ENCODE results near the gene USP37.

The USP37 gene

DNA sequence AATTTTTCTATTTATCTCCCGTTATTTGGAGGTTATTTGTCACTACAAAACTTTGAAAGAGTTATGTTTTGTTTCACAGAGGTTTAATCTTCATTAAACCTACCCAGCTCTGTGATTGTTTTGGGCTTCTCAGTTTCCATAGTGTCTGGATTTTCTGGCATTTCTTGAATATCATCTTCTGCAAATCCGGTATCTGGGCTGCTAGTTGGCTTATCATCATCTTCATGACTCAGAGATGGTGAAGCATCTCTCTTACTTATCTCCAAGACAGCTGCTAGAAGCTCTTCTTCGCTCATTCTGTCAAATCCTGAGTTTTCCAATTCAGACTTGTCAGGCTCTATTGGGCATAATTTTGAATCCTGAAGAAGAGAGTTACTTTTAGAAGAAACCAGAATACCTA, 93.6 kb downstream of the USP37 start:
- no peak for DNase-seq (ENCODE audit: low spot score)

DNA sequence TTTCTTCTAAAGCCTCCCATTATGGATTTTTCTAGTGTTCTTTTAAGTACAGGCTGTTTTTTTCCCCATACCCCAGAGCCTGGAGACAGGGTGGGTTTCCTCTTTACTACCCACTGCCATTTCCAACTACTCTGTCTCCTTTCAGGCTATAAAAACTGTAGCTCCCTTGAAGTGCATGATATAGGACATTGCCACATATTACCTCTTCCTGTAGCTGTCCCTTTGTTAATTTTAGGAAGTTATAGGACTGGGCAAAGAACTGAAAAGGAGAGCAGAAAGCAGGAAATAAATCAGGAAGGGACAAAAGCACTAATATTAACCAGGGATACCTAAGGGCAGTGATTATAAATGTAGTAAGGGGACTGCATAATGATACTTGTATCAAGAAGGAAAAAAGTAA, 95.2 kb downstream of the USP37 start:
- DNase-seq (ENCODE audit: low spot score): no peak

DNA sequence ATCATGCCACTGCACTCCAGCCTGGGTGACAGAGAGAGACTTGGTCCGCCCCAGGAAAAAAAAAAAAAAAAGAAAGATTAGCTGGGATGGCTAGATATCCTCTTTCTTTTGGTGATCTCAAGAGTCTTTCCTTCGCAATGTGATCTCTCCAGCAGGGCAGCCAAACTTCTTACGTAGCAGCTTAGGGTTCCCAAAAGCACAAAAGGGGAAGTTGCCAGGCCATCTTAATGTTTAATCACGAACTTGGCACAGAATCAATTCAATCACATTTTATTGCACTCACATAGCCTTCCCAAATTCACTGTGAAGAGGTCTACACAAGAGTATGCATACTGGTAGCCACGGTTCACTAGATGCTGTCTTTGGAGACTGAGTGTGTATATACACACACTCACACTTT, 96.2 kb downstream of the USP37 start:
- DNase-seq (ENCODE audit: low spot score): no peak

DNA sequence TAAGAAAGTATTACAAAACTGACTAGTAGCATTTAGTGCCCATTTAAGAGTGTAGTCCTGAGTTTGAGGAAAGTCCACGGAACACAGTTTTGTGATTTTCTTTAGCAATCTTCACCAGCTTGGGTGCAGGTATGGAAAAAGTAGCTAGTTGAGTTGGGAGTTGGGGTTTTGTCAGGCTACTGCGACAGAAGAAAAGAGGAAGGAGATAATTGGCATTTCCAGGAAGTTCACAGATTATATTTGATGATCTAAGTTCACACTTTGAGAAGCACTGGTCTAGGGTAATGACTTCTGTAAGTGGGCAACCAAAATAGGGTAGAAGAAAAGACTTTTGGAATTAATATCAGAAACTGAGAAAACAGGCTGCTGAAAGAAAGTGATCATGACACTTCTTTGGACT, 97.1 kb downstream of the USP37 start:
- DNase-seq (ENCODE audit: low spot score): no peak

DNA sequence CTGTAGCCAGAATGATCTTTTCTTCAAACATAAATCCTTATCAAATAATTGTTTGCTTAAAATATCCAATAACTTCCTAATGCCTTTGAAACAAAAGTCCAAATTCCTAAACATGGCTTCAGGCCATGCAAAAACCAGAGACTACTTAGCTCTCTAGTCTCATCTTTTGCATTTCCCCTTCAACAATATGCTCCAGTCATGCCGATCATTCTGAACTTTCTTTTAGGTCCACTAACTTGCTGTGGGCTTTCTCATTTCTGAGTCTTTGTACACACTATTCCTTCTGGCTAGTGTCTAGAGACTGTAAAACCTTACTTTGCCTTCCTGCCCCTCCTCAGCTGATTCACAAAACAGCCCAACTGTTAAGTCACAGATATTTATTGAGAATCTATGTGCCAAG, 97.7 kb downstream of the USP37 start:
- DNase-seq (ENCODE audit: low spot score): no peak

DNA sequence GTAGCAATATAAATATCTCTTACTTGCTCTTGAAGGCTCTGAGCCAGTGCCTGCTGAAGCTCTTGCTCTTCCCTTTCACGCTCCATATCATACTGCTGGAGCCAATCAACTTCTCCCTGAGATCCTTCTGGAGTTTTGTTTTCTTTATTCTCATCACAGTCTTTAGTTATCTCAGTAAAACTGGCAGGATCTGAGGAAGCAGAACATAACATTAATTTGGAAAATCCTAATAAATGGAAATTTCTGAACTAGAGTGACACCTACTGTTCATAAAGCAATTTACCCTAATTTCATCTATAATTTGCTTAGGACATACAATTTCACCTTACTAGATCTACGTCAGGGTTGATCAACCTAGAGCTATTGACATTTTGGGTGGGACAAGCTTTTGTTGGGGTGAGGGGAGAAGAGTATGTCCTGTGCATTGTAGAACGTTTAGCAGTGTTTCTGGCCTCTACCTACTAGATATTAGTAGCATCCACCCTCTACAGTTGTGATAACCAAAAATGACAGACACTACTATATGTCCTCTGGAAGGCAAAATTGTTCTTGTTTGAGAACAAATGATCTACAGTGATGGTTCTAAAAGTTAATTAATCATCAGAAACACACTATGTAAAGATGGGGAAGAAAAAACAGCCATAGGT, 102.0 kb downstream of the USP37 start:
- DNase-seq (ENCODE audit: low spot score): peak; percentile 14

DNA sequence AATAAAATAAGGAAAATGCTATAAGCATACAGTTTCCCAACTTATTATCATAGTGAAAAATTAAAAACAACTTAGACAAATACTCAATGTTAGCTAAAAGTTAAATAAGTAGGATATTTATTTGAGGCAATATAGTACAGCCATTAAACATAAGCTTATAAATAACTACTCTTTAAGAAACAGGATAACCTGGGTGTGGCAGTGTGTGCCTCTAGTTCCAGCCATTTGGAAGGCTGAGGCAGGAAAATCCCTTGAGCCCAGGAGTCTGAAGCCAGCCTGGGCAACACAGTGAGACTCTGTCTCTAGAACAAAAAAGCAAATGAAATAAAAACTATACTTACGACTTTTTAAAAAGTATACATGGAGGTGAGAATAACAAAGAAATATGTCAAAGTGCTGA, 109.6 kb downstream of the USP37 start:
- no peak for DNase-seq (ENCODE audit: low spot score)

DNA sequence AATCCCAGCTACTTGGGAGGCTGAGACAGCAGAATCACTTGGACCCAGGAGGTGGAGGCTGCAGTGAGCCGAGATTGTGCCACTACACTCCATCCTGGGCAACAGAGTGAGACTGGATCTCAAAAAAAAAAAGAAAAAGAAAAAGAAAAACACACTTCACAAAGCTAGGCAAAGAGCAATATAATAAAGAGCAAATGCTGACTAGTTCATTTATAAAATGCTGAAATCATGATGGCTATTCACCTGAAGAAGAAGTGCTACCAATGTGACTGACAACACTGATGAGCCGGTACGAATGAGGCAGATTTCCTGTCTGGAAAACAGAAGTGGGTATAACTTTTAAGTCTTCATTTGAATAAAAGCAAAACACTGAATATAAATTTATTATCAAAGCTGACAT, 111.3 kb downstream of the USP37 start:
- DNase-seq (ENCODE audit: low spot score): no peak

DNA sequence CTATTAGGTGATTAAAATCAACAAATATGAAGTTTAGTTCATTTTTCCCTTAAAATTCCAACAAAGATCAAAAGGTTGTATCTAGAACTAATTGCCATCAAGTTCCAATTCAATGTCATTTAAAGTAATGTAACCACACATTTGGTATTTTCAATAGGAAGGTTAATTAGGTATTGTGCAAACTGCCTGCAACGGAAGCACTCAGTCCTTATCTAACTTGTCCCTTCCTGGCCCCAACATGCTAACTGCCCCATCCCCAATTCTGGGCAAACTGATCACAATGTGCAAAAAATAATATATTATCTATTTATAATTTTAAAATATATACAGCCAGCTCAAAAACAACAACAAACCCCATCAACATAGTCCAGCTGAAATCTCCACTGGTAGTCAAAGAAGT, 116.1 kb downstream of the USP37 start:
- no peak for DNase-seq (ENCODE audit: low spot score)

DNA sequence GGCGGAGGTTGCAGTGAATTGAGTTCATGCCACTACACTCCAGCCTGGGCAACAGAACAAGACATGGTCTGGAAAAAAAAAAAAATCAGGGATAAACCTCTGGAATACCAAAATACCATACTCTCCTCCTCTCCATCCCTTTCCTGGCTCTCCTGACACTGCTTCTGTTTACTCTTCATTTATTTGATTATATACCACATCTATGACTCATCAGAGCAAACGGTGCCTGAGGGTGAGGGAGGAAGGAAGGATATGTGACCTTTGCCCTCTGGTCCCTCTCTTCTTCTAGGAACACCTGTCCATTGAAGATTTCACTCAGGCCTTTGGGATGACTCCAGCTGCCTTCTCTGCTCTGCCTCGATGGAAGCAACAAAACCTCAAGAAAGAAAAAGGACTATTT, 119.2 kb downstream of the USP37 start:
- DNase-seq (ENCODE audit: low spot score): no peak

DNA sequence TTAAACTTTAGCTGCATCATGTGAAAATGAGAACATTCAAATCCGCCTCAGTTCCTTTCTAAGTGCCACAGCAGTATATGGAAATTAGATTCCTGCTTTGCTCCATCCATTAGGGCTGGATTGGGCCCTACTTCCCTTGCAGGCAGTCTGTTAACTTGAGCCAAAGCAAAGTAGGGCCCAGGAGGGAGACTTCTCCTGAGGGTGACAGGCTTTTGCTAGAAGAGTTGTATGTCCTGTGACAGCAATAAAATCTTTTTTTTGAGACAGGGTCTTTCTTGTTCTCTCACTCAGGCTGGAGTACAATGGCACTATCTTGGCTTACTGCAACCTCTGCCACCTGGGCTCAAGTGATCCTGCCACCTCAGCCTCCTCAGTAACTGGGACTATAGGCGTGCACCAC, 121.1 kb downstream of the USP37 start:
- no peak for DNase-seq (ENCODE audit: low spot score)

DNA sequence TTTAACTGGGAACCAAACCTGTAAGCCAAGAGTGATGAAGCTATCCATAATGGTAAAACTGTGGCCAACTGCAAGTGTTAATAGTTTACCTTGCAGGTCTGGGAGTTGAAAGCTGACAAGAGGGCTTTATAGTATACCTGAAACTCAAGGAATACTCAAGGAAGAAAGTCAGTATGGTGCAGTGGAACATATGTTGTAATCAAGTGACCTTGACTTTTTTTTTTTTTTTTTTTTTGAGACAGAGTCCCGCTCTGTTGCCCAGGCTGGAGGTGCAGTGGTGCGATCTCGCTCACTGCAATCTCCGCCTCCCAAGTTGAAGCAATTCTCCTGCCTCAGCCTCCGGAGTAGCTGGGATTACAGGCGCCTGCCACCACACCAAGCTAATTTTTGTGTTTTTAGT, 121.6 kb downstream of the USP37 start:
- DNase-seq (ENCODE audit: low spot score): no peak

DNA sequence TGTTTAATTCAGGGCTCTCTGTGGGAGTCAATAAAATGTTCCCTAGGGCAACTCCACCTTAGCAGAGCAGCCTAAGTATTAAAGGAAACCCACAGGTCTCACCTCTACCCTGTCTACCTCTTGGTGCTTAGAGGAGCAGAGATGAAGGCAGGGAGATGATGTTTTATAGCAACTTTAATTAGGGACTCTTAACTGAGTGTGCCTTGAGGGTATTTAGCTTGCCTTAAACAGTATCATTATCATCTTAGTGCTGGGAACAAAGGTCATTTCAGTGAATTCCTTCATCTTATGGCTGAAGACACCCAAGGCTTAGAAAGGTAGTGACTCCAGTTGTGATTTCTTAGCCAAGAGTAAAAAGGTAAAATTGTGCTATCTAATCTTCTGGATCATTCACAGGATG, 122.5 kb downstream of the USP37 start:
- DNase-seq (ENCODE audit: low spot score): no peak

DNA sequence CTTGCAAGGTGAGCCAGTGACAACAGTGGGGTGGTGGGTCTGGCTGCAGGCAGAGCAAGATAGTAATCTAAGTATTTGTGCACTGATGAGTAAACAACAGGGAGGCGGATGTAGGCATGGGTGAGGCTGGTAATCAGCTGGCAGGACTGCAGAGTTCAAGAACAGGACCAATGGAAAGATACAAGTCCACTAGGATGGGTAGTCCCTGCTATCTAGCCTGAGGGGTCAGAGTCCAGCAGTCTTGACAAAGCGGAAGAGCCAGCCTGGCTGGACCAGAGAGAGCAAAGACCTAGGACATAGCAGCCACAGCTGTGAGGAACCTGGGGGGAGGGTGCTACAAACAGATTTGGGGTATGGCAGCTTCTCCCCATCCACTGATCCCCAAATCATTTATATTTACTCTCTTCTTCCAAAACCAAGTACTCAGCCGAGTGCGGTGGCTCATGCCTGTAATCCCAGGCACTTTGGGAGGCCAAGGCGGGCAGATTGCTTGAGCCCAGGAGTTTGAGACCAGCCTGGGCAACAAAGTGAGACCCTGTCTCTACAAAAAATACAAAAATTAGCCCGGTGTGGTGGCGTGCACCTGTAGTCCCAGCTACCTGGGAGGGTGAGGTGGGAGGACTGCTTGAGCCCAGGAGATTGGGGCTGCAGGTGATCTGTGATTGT, 123.3 kb downstream of the USP37 start:
- no peak for DNase-seq (ENCODE audit: low spot score)

DNA sequence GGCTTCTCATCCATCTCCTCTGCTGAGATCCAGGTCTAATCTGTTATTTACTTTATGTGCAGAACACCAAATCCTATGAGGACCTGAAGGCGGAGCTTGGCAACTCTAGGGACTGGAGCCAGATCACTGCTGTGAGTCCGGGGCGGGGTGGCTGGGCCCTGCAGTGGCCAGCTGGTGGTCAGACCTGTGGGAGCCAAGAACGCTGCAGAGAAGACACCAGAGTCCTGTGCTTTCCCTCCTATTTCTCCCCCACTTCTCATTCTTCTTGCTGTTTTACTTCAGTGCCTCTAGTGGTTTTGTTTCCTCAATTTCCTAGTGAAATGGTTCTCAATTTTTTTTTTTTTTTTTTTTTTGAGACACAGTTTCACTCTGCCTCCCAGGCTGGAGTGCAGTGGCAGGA, 129.6 kb downstream of the USP37 start:
- no peak for DNase-seq (ENCODE audit: low spot score)

DNA sequence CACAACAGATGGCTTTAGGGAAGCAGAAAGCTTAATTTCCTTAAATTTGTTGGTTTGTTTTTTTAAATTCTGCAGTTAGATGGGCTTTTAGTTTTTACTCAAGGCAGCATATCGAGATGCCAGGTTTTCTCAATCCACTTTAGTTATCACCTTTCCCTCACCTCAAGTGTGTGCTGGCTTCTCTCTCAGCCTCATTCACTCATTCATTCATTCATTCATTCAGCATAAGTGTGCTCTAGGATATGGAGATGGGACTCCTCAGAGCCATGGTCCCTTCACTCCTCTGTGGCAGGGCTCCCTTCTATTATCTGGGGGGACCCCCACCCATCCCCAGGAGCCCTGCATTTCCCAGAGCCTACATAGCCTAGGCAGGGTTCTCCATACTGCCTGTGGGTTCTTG, 130.2 kb downstream of the USP37 start:
- no peak for DNase-seq (ENCODE audit: low spot score)

DNA sequence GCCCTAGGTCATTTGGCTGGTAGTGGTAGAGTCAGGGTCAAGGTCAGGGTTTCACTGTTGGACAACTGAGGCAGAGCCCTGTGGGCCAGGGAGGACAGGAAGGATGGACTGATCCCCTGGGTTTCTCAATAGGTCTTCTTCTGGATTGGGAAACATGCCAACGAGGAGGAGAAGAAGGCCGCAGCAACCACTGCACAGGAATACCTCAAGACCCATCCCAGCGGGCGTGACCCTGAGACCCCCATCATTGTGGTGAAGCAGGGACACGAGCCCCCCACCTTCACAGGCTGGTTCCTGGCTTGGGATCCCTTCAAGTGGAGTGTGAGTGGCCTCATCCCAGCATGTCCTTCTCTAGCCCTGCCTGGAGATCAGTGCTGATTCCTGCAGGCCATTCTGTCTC, 131.2 kb downstream of the USP37 start:
- no peak for DNase-seq (ENCODE audit: low spot score)

DNA sequence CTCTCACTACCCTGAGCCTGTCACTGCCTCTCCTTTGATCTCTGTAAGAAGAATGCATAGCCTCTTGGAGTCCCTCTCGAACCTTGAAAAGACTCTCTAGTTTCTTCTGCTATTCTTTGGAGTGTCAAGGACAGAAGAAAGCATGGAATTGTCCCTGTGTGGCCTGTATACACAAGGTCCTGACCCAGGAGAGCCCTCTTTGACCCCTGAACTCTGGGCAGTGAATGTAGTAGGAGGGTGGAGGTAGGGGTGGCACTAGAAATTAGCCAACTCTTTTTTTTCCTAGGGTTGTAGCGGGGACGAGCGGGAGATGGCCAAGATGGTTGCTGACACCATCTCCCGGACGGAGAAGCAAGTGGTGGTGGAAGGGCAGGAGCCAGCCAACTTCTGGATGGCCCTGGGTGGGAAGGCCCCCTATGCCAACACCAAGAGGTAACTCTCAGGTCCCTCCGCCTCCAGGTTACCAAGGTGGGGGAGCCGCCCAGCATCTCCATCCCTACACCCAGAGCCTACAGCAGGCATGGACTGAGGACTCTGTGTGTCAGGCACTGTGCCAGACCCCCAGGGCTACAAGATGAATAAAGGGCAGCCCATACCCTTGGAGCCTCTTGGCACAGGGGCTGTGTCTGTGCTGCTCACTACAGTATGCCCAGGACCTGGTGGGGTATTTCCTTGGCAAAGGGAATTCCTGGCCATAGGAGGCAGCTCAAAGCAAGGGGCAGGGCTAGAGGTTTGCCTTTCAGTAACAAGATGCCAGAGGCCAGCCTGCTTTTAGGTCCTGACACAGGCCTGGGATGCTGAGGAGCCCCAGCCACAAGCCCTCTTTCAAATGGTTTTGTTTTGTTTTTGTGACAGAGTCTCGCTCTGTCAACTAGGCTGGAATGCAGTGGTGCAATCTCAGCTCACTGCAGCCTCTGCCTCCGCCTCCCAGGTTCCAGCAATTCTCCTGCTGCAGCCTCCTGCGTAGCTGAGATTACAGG, 132.9 kb downstream of the USP37 start:
- DNase-seq (ENCODE audit: low spot score): no peak

DNA sequence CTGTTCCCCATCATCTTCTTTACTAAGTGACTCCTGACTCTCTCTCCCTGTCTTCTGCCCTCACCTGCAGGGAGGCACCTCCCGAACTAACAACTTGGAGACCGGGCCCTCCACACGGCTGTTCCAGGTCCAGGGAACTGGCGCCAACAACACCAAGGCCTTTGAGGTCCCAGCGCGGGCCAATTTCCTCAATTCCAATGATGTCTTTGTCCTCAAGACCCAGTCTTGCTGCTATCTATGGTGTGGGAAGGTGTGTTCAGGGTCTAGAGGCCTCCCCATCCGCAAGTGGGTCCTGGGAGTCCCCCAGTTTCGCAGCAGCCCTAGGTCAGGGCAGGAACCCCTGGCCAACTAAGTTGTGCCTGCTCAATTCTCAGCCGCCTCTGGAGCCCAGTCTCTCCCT, 133.7 kb downstream of the USP37 start:
- no peak for DNase-seq (ENCODE audit: low spot score)

DNA sequence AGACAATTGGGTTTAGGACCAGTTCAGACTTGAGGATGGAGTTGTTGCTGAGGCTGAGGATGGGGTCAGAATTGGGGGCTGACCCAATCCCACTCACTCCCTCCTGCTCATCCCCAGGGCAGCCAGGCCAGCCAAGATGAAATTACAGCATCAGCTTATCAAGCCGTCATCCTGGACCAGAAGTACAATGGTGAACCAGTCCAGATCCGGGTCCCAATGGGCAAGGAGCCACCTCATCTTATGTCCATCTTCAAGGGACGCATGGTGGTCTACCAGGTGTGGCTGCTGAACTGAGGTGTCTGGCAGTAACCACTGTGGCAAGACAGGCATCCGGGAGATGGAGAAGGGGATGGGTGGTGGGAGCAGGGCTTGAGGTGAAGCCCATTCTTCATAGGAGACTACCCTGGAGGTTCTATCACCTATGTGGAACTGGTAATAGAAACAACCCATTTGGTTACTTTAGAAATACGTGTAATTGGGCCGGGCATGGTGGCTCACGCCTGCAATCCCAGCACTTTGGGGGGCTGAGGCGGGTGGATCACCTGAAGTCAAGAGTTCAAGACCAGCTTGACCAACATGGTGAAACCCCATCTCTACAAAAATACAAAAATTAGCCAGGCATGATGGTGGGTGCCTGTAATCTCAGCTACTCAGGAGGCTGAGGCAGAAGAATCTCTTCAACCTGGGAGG, 135.3 kb downstream of the USP37 start:
- DNase-seq (ENCODE audit: low spot score): no peak

DNA sequence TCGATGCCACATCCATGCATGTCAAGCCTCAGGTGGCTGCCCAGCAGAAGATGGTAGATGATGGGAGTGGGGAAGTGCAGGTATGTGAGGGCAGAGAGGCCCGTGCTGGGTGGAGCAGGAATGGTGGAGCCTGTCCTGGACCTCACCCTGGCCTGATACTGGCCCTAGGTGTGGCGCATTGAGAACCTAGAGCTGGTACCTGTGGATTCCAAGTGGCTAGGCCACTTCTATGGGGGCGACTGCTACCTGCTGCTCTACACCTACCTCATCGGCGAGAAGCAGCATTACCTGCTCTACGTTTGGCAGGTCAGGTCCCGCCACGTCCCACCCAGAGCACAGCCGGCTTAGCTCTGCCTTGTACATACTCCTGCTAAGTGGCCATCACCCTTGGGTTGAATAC, 136.3 kb downstream of the USP37 start:
- DNase-seq (ENCODE audit: low spot score): no peak

DNA sequence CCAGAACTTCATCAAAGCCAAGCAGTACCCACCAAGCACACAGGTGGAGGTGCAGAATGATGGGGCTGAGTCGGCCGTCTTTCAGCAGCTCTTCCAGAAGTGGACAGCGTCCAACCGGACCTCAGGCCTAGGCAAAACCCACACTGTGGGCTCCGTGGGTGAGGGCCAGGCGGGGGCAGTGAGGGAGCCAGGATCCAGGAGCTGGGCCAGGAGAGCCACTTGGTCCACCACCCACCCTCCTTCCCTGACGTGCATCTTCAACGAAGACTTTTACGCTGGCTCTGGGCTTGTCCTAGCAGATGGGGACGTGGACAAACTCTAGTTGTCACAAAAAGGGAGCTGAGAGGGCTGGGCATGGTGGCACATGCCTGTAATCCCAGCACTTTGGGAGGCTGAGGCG, 137.4 kb downstream of the USP37 start:
- DNase-seq (ENCODE audit: low spot score): no peak

All from globus pallidus (tissue), 1 donor.